ENCODE data around the gene TEAD1. TPM values are rescaled to one million over a fixed set of nuclear protein-coding genes. Genes with fewer than 3 reads are reported as not detected.

Gene TEAD1
- total and polyA plus RNA-seq, 9 donors: 20.0 to 84.1 (median 67.6) TPM

DNA sequence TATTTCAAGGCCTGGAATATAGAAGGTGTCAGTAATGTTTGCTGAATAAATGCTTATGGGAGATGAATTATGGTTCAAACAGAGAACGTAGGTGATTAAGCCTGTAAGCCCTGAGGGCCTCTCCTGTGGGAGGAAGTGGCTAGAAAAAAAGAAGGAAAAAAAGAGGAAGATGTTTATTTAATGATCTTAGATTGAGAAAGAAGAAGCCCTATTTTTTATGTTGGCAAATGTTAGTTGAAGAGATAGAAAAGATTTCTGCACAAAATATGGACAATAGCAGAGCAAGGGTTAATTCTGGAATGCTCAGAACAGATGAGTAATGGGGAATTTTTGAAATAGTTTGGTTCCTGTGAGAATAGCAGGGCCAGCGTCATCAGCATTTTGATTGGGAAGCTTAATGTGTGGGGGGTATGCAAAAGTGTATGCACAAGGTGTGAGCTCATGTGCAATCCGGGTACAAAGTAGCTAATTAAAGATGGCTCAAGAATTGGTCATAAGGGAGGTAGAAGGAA is 95.7 kb downstream of the TEAD1 start:
- peaks cover 28% of the 10 kb centered on the region for H3K4me1 ChIP-seq (ENCODE audit: insufficient read depth)
- intact Hi-C loops (cut with DNase I): no loop called here
- TF ChIP-seq, protein P1, sequence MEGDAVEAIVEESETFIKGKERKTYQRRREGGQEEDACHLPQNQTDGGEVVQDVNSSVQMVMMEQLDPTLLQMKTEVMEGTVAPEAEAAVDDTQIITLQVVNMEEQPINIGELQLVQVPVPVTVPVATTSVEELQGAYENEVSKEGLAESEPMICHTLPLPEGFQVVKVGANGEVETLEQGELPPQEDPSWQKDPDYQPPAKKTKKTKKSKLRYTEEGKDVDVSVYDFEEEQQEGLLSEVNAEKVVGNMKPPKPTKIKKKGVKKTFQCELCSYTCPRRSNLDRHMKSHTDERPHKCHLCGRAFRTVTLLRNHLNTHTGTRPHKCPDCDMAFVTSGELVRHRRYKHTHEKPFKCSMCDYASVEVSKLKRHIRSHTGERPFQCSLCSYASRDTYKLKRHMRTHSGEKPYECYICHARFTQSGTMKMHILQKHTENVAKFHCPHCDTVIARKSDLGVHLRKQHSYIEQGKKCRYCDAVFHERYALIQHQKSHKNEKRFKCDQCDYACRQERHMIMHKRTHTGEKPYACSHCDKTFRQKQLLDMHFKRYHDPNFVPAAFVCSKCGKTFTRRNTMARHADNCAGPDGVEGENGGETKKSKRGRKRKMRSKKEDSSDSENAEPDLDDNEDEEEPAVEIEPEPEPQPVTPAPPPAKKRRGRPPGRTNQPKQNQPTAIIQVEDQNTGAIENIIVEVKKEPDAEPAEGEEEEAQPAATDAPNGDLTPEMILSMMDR (IDR thresholded peaks at IDR 0.05): no peak
- TF ChIP-seq POLR2A (IDR thresholded peaks at IDR 0.05) (no peak), EP300 (IDR thresholded peaks at IDR 0.05) (no peak)
- DNase-seq: no peak
- no peaks in the 10 kb centered on the region for H3K27me3 ChIP-seq
- WGBS, 3 donors: 19 to 20% (median 19%) methylated on average over 3 of the region's 3 CpGs
- H3K9me3 ChIP-seq: no peaks in the 10 kb centered on the region
- H3K4me3 ChIP-seq: no peak overlapping the region
- H3K27ac ChIP-seq: no peak overlapping the region
- no peaks in the 10 kb centered on the region for H3K36me3 ChIP-seq

DNA sequence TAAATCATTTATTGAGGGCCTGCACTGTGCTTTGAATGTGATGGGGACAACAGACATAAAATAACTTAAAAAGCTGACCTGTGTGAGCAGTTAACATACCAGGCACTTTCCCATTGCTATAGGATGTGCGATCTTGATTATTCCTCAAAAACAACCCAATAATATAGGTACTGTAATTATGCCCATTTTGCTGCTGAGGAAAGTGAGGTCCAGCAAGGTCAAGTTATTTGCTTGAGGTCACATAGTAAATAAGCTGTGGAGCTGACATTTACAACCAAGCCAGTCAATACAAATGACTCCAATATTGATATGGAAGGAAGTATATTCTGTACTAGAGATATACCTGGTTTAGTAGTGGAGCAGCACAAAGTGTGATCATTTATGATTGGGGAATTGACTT is 96.2 kb downstream of the TEAD1 start:
- DNase-seq: no peak
- Histone ChIP-seq H3K9me3 (no peaks in the 10 kb centered on the region), H3K36me3 (no peaks in the 10 kb centered on the region), H3K27me3 (no peaks in the 10 kb centered on the region), H3K4me1 (ENCODE audit: insufficient read depth) (peaks cover 25% of the 10 kb centered on the region), H3K27ac (no peak overlapping the region), H3K4me3 (no peak overlapping the region)
- TF ChIP-seq POLR2A (IDR thresholded peaks at IDR 0.05): no peak
- TF ChIP-seq, protein P1 (IDR thresholded peaks at IDR 0.05): no peak
- TF ChIP-seq EP300 (IDR thresholded peaks at IDR 0.05): no peak
- 94 to 100% (median 96%) methylated on average over 1 of the region's 1 CpG for WGBS, 3 donors
- intact Hi-C loops (cut with DNase I): no loop called here

DNA sequence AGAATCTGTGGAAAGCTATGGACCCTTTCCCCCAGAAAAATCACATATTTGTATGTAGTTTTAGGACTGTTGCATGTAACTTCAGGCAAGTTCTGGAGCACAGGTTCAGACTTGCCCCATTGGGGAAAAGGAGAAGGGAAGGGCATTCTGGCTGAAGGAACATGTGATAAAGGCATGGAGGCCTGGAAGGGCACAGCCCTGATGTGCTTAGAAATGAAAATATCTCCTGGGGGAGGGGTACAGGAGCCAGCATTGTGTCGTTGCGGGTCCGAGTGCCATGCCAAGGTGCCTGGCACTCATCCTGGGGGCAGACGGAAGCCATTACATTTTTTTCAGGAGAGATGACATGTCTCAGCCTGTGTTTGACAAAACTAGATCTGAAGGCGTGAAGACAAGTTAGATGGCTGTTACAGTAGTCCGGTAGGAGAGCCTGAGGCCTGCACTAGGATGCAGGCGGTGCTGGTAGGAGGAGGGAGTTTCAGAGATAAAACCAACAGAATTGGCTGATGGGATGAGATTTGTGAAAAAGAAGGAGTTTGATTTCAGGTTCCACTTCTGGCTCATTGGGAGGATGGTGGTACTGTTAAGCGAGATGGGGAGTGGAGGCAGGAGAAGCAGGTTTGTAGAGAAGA is 96.9 kb downstream of the TEAD1 start:
- Histone ChIP-seq H3K4me1 (ENCODE audit: insufficient read depth) (peaks cover 23% of the 10 kb centered on the region), H3K36me3 (no peaks in the 10 kb centered on the region), H3K4me3 (no peak overlapping the region), H3K27me3 (no peaks in the 10 kb centered on the region), H3K9me3 (no peaks in the 10 kb centered on the region), H3K27ac (no peak overlapping the region)
- intact Hi-C loops (cut with DNase I): no loop called here
- no peak for DNase-seq
- no peak for TF ChIP-seq POLR2A (IDR thresholded peaks at IDR 0.05)
- TF ChIP-seq, protein P1 (IDR thresholded peaks at IDR 0.05): no peak
- no peak for TF ChIP-seq EP300 (IDR thresholded peaks at IDR 0.05)
- 78 to 85% (median 80%) methylated on average over 8 of the region's 8 CpGs for WGBS, 3 donors

DNA sequence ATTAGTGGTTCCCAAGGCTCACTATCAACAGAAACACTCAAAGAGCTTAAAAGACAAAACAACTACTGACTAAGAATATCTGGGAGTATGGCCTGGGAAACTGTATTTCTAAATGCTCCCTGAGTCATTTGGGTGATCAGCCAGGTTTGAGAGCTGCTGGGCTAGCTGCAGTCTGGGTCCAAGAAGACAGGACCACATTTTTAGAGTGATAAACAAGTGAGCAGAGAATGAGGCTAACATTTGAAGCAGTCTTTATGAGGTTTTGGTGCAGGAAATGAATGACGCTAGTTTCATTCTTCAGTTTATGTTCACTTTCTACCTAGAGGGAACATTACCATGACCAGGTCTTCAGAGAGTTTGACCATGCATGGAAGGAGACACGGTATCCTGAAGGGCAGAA is 97.7 kb downstream of the TEAD1 start:
- Histone ChIP-seq H3K36me3 (no peaks in the 10 kb centered on the region), H3K4me1 (ENCODE audit: insufficient read depth) (peaks cover 23% of the 10 kb centered on the region), H3K9me3 (no peaks in the 10 kb centered on the region), H3K27me3 (no peaks in the 10 kb centered on the region), H3K27ac (no peak overlapping the region), H3K4me3 (no peak overlapping the region)
- DNase-seq: no peak
- intact Hi-C loops (cut with DNase I): no loop called here
- no peak for TF ChIP-seq POLR2A (IDR thresholded peaks at IDR 0.05)
- TF ChIP-seq, protein P1 (IDR thresholded peaks at IDR 0.05): no peak
- TF ChIP-seq EP300 (IDR thresholded peaks at IDR 0.05): no peak
- 68 to 91% (median 80%) methylated on average over 2 of the region's 2 CpGs for WGBS, 3 donors
